Activated T-helper 1 cell treated with Interleukin-2 at 50 U/mL for 16 hours (primary cell): ENCODE results near the gene ASIC2.

Experiments
- DNase-seq: peaks from one replicate; pipeline ENCODE4 v3.0.0-alpha.2; 2020; ENCODE audit warnings: low read depth

ASIC2 gene

GRCh38 chr17:33204156-33204555 lies 88.9 kb downstream of the ASIC2 start:
- DNase-seq: no peak

- DNase-seq: no peak
These were observed 90.1 kb downstream of the ASIC2 start for GRCh38 chr17:33202796-33203495.

GRCh38 chr17:33202021-33202420 lies 91.1 kb downstream of the ASIC2 start:
- no peak for DNase-seq

GRCh38 chr17:33201283-33201682 lies 91.8 kb downstream of the ASIC2 start:
- no peak for DNase-seq

- no peak for DNase-seq
These were observed 92.5 kb downstream of the ASIC2 start for GRCh38 chr17:33200587-33200986.

- no peak for DNase-seq
These were observed 93.3 kb downstream of the ASIC2 start for GRCh38 chr17:33199571-33200510.

- no peak for DNase-seq
These were observed 94.1 kb downstream of the ASIC2 start for GRCh38 chr17:33198954-33199353.

GRCh38 chr17:33197342-33197741 lies 95.8 kb downstream of the ASIC2 start:
- DNase-seq: no peak

- no peak for DNase-seq
These were observed 96.2 kb downstream of the ASIC2 start for GRCh38 chr17:33196883-33197282.

- no peak for DNase-seq
These were observed 99.9 kb downstream of the ASIC2 start for GRCh38 chr17:33192951-33193911.

GRCh38 chr17:33183487-33184026 lies 109.5 kb downstream of the ASIC2 start:
- DNase-seq: no peak

GRCh38 chr17:33179151-33179550 lies 113.9 kb downstream of the ASIC2 start:
- DNase-seq: no peak

- DNase-seq: no peak
These were observed 114.4 kb downstream of the ASIC2 start for GRCh38 chr17:33178681-33179080.

GRCh38 chr17:33175562-33175961 lies 117.5 kb downstream of the ASIC2 start:
- DNase-seq: no peak

- no peak for DNase-seq
These were observed 121.2 kb downstream of the ASIC2 start for GRCh38 chr17:33171931-33172330.

GRCh38 chr17:33169580-33170285 lies 123.4 kb downstream of the ASIC2 start:
- DNase-seq: no peak

- no peak for DNase-seq
These were observed 125.4 kb downstream of the ASIC2 start for GRCh38 chr17:33167736-33168135.

GRCh38 chr17:33166472-33166871 lies 126.6 kb downstream of the ASIC2 start:
- DNase-seq: no peak

GRCh38 chr17:33164169-33164881 lies 128.8 kb downstream of the ASIC2 start:
- no peak for DNase-seq

GRCh38 chr17:33163533-33164168 lies 129.4 kb downstream of the ASIC2 start:
- no peak for DNase-seq
